AG08396 (cell line): ENCODE results near the gene DES.

Source experiments
- DNase-seq: peaks from one replicate; pipeline ENCODE4 v3.0.0; 2012; ENCODE audit warnings: low spot score, mixed read lengths

DES gene

DNA sequence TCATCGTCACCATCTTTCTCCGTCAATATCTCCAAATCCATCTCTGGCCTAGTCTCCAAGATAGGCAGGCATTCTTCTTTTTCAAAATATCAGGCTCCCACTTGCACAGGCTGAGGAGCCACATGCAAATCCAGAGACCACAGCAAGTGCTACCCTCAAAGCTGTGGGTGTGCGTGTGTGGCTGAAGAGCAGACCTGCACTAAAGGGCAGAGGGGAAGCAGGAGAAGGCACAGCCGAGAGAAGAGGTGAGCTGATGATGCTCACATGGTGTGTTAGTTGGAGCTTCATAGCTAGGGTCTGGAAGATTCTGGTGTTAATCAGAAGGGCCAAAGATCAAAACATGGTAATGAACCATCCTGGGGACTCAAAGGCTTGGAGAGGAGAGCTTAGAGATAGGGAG, 20.3 kb downstream of the DES start:
- DNase-seq: no peak

DNA sequence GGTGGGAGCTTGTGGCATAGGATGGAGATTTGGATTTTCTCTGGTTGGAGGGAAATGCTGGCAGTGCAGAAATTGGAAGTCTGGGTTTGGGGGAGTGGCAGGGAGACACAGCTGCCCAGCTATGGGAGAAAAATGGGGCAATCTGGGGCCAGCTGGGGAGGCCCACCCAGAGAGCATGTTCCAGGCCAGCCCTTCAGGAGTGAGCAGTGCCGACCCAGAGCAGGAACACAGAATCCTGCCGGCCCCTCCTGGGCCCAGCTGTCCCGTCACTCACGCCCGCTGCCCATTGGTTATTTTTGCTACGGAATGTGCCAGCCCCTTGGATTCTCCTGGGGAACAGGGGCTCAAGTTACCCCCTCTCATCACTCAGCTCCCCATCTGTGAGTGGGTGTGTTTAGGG, 21.3 kb downstream of the DES start:
- DNase-seq: no peak

DNA sequence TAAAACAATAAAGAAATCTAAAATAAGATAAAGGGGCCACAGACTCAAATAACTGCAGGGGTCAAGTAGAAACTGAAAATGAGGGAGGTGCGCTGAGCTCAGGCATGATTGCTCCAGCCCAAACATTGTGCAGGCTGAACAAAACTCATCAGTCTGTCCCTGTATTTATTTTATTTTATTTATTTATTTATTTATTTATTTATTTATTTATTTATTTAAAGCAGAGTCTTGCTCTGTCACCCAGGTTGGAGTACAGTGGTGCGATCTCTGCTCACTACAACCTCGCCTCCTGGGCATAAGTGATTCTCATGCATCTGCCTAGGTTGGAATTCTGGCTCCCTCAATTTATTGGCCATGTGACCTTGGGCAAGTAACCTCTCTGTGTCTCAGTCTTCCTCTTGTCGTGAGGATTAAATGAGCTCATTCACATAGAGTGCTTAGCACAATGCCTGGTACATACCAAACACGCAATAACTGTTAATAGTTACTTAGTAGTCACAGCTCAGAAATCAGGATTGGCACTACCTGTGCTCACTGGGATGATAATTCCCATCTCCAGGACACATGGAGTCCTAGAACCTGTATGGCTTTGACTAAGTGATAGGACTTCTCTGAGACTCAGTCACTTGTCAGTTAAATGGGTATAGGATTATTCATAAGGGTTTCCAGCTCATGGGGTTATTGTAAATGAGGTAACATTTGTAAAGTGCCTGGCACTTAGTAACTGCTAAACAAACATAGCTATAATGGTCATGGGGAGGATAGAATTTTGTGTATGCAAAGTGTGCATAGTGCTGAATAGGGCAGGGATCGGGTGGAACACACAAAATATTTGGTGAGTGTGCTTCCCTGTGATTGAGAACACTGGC, 22.4 kb downstream of the DES start:
- DNase-seq: peak; percentile 69

DNA sequence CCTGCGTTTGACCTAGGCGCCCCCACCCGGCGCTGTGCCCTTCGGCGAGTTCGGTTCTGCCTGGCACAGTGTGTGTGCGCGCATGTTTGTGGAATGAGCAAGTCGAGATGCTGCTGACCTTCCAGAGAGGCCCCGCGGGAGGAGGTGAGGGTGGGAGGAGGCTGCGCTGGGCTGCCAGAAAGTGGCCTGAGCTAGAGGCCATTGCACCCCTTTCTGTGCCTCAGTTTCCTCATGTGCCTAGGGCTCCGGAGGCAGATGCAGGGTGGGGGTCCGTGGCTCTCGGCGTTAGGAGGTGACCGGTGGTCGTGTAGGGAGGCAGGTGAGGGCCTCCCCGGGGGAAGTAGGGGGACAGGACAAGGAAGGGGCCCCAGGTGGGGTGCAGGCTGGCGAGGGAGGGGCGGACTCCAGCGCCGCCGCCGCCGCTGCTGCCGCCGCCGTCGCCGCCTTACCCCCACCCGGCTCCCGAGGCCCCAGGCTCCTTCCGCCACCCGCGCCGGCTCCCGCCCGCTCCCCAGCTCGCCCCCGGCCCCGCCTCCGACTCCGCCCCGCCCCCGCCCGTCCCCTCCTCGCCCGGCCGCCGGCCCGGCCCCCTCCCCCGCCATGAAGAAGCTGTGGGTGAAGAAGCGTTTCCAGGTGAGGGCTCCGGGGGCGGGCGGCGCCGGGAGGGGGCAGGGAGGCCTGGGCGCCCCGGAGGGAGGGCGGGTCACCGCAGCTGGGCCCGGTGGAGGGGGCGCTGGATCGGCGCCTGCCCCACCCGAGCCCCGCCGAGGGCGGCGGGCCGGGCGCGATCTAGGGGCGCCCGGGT, 23.5 kb downstream of the DES start:
- peak; percentile 89 for DNase-seq

DNA sequence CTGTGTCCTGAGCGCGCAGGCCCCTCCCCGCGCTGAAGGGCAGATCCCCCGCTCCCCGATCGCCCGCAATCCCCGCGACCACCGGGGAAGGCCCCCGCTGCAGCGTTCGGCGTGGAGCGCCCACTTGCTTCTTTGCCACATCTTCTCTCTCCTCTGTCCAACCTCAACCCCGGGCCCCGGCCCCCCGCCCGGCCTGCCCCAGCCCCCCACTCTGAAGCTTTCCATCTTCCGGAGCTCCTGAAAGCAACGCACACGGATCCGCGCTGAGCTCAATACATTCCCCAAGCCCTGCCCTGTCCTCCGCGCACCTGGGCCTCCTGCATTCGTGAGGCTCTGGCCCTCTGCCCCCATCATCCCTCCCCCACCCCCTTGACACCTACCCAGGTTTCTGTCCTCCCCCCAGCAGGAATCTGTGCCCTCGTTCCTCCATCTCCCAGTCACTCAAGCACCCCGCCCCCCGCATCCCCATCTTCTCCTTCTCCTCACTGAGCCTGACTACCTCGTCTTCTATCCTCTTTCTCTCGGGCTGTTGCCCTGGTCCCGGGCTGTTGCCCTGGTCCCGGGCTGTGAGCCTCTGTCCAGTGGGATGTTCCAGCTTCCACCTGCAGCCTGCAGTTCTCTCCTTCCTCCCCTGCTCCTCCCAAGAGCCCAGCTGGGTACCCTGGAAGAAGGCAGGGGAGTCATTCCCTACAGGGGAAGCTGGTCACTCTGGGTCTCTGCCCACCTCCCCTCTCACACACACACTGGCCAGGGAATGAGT, 24.3 kb downstream of the DES start:
- DNase-seq: no peak

DNA sequence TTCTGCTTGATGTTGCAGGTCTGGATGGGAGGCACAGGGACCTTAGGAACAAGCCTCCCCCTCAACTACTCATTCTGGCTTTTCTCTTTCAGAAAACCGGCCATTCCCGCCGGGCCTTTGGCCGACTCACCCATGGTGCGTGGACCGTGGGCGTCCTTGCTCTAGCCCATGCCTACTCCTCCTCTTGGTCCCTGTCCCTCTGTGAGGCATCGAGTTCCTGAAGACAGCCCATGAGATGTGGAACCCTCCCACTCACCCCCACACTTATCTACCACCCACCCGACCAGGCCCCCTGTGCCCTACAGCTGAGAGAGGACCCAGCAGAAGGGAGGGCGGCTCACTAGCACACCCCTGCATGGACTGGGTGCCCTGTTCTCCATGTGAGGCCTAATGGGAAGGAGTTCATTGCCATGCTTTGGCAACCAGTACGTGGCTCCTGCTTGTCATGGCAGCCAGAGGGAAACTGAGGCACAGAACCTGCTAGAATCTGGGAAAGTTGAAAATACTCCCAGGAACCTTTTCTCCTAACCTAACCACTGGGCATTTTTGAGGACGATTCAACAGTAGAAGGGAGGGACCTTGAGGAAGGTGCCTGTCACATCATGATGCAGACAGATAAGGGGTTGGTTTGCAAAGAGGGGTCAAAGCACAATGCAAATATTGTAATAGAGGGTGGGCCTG, 25.0 kb downstream of the DES start:
- no peak for DNase-seq

DNA sequence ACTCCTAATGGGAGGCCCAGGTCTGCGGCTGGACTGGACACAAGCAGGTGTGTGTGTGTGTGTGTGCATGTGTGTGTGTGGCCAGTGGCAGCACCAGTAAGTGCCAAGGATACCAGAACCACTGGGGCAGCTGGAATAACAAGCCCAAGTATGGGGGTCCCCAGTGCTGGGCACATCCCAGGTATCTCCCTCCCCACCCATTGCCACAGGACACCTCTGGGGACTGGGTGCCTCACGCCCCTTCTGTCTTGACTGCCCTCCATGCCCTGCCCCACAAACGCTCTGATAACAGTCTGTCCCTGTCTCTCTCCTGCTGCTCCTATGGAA, 25.5 kb downstream of the DES start:
- no peak for DNase-seq

DNA sequence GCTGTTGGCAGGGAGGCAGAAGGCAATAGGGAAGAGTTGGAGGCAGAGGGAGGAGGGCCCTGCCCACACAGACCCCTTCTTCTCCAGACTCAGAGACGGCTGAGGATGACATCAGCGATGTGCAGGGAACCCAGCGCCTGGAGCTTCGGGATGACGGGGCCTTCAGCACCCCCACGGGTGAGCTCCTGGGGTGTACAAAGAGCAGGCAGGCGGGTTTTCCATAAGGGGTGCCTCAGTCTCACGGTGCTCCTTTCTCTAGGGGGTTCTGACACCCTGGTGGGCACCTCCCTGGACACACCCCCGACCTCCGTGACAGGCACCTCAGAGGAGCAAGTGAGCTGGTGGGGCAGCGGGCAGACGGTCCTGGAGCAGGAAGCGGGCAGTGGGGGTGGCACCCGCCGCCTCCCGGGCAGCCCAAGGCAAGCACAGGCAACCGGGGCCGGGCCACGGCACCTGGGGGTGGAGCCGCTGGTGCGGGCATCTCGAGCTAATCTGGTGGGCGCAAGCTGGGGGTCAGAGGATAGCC, 26.5 kb downstream of the DES start:
- no peak for DNase-seq

DNA sequence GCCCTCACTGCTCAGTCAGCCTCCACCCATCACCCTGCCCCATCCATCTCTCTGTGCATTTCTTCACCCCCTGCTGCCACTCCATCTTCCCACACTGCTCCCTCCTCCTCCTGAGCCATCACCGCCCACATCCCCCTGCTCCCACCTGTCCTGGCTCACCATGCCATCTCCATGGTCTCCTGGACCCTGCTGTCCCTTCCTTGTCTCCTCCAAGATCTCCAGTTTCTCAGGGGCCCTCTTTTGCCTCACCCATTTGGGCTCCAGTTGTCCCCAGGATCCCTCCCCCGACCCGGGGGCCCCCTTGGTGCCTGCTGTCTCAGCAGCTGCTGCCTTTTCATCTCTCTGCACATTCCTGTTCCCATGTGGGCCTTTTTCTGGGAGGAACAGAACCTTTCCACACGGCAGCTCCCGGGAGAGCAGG, 27.1 kb downstream of the DES start:
- DNase-seq: no peak

DNA sequence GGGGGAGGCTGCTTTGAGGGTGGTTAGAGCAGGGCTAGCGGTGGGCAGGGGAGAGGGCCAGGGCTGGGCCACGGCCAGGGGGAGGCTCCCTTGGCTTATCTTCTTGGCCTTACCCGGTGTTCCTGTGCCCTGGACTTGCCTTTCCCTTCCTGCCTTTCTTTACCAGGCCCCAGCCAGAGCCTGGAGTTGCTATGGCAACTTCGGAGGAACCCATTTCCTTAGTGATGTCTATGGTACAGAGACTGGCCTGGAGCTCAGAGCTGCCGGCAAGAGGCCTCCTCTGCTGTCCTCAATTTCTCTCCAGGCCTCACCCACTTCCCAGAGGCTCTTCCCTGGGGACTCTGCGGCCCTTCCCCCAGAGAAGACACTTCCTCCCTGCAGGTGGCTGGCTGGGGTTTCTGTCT, 27.9 kb downstream of the DES start:
- peak; percentile 82 for DNase-seq

DNA sequence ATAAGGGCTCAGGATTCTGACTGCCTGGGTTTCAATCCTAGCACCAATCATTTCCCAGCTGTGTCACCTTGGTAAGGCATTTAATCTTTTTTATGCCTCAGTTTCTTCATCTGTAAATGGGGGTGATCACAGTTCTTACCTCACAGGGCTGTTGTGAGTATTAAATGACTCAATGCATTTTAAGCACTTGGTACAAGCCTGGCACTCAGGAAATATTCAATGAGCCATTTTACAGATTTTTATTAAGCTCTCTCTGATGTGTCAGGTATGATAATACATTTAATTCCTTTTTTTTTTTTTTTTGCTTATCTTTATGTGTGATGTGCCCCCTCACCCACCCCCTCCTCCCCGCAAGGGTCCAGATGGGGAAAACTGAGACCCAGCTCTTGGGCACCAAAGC, 28.5 kb downstream of the DES start:
- no peak for DNase-seq

DNA sequence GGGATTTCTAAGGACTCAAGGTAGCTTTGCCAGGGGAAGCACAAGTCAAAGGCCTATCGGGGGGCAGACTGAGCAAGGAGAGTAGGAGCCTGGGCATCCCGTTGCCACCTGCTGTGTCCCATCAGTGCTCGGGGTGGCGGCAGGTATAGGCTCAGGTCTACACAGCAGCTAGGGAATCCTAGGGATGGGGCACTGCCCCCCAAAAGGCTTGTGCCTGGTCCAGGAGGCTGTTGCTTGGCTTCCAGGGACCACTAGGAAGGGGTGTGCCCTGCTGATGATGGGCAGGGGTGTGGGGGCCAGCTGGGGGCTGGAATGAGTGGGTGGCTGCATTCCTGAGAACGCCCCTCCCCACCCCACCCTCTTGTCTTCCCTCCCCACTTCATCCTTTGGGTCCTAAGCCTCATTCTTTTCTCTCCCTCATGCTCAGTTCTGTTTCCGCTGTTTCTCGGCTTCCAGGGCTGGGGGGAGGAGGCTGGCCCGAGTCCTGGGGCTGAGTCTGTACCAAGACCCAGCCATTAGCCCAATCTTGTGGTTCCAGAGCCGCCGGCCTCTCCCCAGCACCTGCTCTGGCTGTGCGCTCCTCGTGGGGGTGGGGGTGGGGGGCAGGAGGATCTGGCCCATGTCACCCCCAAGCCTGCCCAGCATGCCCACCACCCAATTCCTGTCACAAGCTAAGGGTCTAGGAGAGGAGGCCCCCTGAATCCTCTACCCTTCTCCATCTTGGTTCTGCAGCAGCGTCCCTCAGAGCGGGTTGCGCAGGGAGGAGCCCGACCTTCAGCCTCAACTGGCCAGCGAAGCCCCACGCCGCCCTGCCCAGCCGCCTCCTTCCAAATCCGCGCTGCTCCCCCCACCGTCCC, 29.3 kb downstream of the DES start:
- no peak for DNase-seq

DNA sequence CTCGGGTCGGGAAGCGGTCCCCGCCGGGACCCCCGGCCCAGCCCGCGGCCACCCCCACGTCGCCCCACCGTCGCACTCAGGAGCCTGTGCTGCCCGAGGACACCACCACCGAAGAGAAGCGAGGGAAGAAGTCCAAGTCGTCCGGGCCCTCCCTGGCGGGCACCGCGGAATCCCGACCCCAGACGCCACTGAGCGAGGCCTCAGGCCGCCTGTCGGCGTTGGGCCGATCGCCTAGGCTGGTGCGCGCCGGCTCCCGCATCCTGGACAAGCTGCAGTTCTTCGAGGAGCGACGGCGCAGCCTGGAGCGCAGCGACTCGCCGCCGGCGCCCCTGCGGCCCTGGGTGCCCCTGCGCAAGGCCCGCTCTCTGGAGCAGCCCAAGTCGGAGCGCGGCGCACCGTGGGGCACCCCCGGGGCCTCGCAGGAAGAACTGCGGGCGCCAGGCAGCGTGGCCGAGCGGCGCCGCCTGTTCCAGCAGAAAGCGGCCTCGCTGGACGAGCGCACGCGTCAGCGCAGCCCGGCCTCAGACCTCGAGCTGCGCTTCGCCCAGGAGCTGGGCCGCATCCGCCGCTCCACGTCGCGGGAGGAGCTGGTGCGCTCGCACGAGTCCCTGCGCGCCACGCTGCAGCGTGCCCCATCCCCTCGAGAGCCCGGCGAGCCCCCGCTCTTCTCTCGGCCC, 30.1 kb downstream of the DES start:
- DNase-seq: no peak

DNA sequence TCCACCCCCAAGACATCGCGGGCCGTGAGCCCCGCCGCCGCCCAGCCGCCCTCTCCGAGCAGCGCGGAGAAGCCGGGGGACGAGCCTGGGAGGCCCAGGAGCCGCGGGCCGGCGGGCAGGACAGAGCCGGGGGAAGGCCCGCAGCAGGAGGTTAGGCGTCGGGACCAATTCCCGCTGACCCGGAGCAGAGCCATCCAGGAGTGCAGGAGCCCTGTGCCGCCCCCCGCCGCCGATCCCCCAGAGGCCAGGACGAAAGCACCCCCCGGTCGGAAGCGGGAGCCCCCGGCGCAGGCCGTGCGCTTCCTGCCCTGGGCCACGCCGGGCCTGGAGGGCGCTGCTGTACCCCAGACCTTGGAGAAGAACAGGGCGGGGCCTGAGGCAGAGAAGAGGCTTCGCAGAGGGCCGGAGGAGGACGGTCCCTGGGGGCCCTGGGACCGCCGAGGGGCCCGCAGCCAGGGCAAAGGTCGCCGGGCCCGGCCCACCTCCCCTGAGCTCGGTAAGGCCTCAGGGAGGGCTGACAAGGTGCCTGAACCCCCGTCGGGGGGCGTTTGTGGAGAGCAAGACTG, 30.7 kb downstream of the DES start:
- DNase-seq: no peak

DNA sequence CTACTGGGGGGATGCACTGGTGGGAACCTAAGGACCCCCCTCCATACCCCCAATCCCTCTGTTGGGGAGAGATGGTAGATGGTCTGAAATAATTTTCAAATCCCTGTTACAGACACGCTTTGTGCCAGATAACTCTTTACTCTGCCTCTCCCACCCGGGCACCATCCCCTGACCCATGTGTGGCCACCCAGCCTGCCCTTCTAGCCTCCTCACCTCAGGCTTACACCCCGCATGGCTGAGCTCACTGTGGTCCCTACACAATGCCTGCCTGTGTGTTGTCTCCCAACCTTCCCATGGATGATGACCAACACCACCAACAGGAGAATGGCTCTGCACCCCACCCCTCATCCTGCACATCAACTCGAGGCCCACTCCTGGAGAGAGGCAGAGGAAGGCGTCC, 31.4 kb downstream of the DES start:
- DNase-seq: no peak

DNA sequence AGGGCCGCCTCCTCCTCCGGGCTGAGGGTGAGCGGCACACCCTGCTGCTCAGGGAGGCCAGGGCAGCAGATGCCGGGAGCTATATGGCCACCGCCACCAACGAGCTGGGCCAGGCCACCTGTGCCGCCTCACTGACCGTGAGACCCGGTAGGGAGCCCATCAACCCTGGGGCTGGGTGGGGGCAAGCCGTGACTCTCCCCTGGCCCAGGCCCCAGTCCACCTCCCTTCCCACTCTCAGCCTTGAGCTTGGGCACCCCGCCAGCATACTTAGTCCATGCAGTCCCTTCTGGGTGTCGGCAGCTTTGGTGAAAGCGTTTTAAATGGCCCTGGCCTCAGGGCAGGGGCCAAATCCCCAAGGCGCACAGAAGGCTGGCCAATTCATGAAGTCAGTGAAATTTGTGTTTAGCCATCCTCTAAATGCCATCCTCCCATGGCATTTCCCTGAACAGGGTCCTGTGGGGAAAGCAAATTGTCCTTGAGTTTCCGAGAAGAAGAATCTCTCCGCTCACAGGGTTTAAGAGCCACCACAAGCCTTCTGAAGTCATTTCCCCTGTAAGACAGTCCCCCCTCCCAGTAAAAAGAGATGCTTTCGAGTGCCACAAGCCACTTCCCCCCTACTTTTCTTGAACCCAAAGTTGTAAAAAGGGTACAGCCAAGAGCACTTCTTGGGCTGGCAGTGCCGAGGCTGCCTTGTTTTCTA, 33.6 kb downstream of the DES start:
- no peak for DNase-seq

DNA sequence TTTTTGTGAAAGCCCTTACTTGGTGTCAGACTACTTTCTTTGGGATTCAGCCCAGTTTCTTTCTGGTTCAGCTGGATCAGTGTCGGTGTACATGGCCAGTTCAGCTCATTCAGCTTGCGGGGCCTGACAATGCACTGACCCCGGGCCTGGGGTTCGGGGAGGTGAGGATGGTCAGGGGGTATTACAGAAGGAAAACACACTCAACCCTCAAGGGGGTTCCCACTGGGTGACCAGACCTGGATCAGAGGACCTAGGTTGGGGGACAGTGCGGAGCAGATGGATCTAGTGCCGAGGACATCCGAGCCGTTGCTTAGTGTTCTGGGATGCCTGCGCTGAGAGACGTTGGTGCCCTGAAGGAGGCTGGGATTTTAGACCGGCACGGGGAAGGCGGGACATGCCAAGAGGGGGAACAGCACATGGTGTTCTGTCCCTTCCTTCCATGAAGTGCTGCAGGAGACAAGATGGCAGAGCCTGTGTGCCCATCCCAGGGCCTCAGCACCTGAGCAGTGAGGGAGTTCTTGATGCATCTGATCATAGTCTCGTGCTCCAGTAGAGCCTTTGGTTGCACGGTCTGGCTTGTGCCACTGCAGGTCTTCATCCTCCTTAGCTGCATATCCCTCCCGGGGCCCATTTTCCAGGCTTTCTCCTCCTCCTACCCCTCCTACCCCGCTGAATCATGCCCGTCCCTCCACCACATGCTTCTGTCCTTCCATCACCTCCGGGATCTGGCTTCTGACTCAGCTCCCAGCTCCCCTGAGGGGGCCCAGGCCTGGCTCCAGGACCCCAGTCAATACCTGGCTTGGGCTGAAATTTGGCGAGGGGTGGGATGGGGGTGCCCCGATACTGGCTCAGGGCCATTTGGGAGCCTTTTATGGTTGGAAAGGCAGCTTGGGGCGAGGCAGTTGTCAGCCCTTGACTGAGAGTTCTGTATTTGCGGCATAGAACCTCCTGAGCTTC, 34.5 kb downstream of the DES start:
- peak; percentile 94 for DNase-seq
